Gastrocnemius medialis (tissue), 4 donors: ENCODE results near the gene ZNF25. TPM values are rescaled to one million over a fixed set of nuclear protein-coding genes. Genes with fewer than 3 reads are reported as not detected.

Source experiments
- ATAC-seq, 2 donors: fragments of 150-250 bp; one replicate each; pipeline ENCODE4 v1.9.1; 2016
- DNase-seq, 2 donors: peaks; one replicate each; pipeline ENCODE4 v3.0.0-alpha.2; 2019
- H3K27ac ChIP-seq, 4 donors: fragments of 200-600 bp; sonication (generic); 1 replicate in 1 of 4; 2 replicates in 3 of 4; pipeline ENCODE4 v1.5.1; 2016 to 2018; ENCODE audit warnings: mild to moderate bottlenecking in 2 of 4, moderate library complexity in 1 of 4
- H3K27me3 ChIP-seq, 3 donors: fragments of 200-600 bp; sonication (generic) in 2 of 3; 1 replicate in 1 of 3; 2 replicates in 2 of 3; pipeline versions ENCODE4 v1.5.1 to v1.6.0; 2016 to 2019; ENCODE audit warnings: mild to moderate bottlenecking in 1 of 3, moderate library complexity in 1 of 3
- H3K36me3 ChIP-seq, 2 donors: fragments of 200-600 bp; sonication (generic) in 1 of 2; one replicate each; pipeline ENCODE4 v1.5.1; 2017 to 2018
- H3K4me1 ChIP-seq, 2 donors: fragments of 200-600 bp; sonication (generic) in 1 of 2; one replicate each; pipeline ENCODE4 v1.5.1; 2016 to 2017; ENCODE audit warnings: mild to moderate bottlenecking in 2 of 2
- H3K4me3 ChIP-seq, 4 donors: fragments of 200-600 bp; sonication (generic) in 3 of 4; 1 replicate in 1 of 4; 2 replicates in 3 of 4; pipeline ENCODE4 v1.5.1; 2016 to 2019; ENCODE audit warnings: mild to moderate bottlenecking in 2 of 4
- H3K9me3 ChIP-seq, 3 donors: fragments of 200-600 bp; sonication (generic) in 2 of 3; 1 replicate in 1 of 3; 2 replicates in 2 of 3; pipeline ENCODE4 v1.5.1; 2016 to 2019
- POLR2A ChIP-seq, 2 donors: fragments of 450-650 bp; IDR thresholded peaks; one replicate each; pipeline ENCODE4 v1.6.1; 2017; ENCODE audit warnings: antibody characterized with exemption in 2 of 2, mild to moderate bottlenecking in 2 of 2, moderate library complexity in 2 of 2
- in situ Hi-C, 4 donors: fragments of 200-750 bp; cut with MboI; loops; one replicate each; pipeline versions ENCODE4 v1.15.0 to v1.8.0; 2017; ENCODE audit warnings: low sequenced_read_pairs in 4 of 4
- intact Hi-C: fragments of 100-400 bp; cut with DNase I; formaldehyde crosslinking; loops from one replicate; pipeline ENCODE4 v1.15.1; 2023; ENCODE audit warnings: low total_unique reads
- total RNA-seq, 4 donors: library from RNA; depleted of rRNA; stranded (reverse); fragments of >200 nt; gene quantifications; one replicate each; pipeline versions ENCODE4 v1.1.0 to v1.2.3, GENCODE V29; 2016
- TF ChIP-seq, protein P1 (sequence below), 5 experiments: fragments of 450-650 bp in 3 of 5; fragments of 200-600 bp in 2 of 5; sonication (generic) in 2 of 5; IDR thresholded peaks in 4 of 5; conservative IDR thresholded peaks in 1 of 5; 1 replicate in 4 of 5; 2 replicates in 1 of 5; pipeline ENCODE4 v1.5.1; 2016 to 2019; ENCODE audit warnings: antibody characterized with exemption in 5 of 5, mild to moderate bottlenecking in 3 of 5, moderate library complexity in 3 of 5

The ZNF25 gene
- total RNA-seq, 4 donors from 2014 or later: 18.8 to 35.0 (median 23.4) TPM

DNA sequence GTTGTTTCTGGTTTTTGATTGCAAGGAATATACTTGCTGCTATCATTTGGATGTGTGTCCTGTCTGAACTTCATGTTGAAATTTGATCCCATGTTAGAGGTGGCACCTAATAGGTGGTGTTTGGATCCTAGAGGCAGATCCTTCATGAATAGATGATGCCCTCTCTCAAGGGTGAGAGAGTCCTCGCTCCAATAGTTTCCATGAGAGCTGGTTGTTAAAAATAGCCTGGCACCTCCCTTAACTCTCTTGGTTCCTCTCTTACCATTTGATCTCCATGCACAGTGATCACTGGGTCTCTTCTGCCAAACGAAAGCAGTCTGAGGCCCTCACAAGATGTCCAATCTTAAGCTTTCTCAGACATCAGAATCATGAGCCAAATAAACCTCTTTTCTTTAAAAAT, 70.1 kb downstream of the ZNF25 start:
- no peaks in the 10 kb centered on the region for H3K36me3 ChIP-seq
- H3K27me3 ChIP-seq: no peaks in the 10 kb centered on the region
- H3K9me3 ChIP-seq: no peaks in the 10 kb centered on the region
- H3K4me1 ChIP-seq: no peaks in the 10 kb centered on the region
- intact Hi-C loops (no loop called here), in situ Hi-C loops (no loop called here)
- no peak overlapping the region for H3K4me3 ChIP-seq
- TF ChIP-seq, protein P1, sequence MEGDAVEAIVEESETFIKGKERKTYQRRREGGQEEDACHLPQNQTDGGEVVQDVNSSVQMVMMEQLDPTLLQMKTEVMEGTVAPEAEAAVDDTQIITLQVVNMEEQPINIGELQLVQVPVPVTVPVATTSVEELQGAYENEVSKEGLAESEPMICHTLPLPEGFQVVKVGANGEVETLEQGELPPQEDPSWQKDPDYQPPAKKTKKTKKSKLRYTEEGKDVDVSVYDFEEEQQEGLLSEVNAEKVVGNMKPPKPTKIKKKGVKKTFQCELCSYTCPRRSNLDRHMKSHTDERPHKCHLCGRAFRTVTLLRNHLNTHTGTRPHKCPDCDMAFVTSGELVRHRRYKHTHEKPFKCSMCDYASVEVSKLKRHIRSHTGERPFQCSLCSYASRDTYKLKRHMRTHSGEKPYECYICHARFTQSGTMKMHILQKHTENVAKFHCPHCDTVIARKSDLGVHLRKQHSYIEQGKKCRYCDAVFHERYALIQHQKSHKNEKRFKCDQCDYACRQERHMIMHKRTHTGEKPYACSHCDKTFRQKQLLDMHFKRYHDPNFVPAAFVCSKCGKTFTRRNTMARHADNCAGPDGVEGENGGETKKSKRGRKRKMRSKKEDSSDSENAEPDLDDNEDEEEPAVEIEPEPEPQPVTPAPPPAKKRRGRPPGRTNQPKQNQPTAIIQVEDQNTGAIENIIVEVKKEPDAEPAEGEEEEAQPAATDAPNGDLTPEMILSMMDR (IDR thresholded peaks at IDR 0.05 in 4 of 5, conservative IDR thresholded peaks at IDR 0.05 in 1 of 5): no peak
- TF ChIP-seq POLR2A (IDR thresholded peaks at IDR 0.05): no peak
- ATAC-seq (no peak), DNase-seq (no peak)
- no peak overlapping the region for H3K27ac ChIP-seq

Other genes with a start within 250 kb of the ZNF25 start
- 10 to 100 TPM in 1 of 4 donors, 1 to 10 TPM in 3; 2.1 to 17.3 (median 7.8) TPM for gene ZNF248, start 119.0 kb downstream of the ZNF25 start, total RNA-seq
- gene ZNF33A, start 34.0 kb upstream of the ZNF25 start, total RNA-seq: 10 to 100 TPM; 14.3 to 31.1 (median 16.8) TPM
- gene ZNF37A, start 117.7 kb upstream of the ZNF25 start, total RNA-seq: 10 to 100 TPM in 2 of 4 donors, 1 to 10 TPM in 2; 4.3 to 13.4 (median 8.7) TPM